ENCODE results near the gene PTGIS. TPM values are rescaled to one million over a fixed set of nuclear protein-coding genes. Genes with fewer than 3 reads are reported as not detected.

The PTGIS gene
- total RNA-seq, 1 donor from 2014 or later = not detected

GRCh38 chr20:49549801-49550551, 18.0 kb downstream of the PTGIS start:
- intact Hi-C loops (cut with micrococcal nuclease) = no loop called here
- H3K4me3 Mint-ChIP-seq = no peak overlapping the region
- no peak for ATAC-seq (ENCODE audit: low read depth)
- ChIA-PET POLR2A (no interaction called here), CTCF (no interaction called here)
- TF ChIP-seq CTCF (IDR thresholded peaks at IDR 0.05) = no peak
- H3K4me1 Mint-ChIP-seq = no peaks in the 10 kb centered on the region
- peaks cover 7% of the 10 kb centered on the region for H3K9me3 Mint-ChIP-seq
- no peaks in the 10 kb centered on the region for H3K36me3 Mint-ChIP-seq (ENCODE audit: low read depth)
- H3K27me3 Mint-ChIP-seq = peaks cover 5% of the 10 kb centered on the region
- no peak overlapping the region for H3K27ac Mint-ChIP-seq
- DNase-seq = no peak

DNA sequence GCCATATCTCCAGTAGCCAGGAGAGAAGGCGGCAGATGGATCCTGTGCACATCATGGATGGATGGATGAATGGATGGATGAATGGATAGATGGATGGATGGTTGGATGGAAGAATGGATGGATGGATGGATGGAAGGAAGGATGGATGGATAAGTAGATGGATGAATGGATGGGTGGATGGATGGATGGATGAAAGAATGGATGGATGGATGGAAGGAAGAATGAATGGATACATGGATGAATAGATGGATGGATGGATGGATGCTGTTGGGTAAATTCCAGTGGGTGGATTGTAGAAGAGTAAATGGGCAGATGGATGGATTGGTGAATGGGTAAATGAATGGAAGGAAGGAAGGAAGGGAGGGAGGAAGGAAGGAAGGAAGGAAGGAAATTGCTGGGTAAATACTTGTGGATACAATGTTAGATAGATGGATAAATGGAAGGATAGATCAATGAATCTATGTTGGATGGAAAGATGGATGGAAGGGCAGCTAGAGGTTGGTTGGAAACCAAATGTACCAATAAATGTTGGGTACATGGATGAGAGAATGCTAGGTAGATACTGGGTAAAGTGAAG, 19.5 kb downstream of the PTGIS start:
- ChIA-PET POLR2A (no interaction called here), CTCF (no interaction called here)
- Mint-ChIP-seq H3K36me3 (ENCODE audit: low read depth) (no peaks in the 10 kb centered on the region), H3K27ac (no peak overlapping the region), H3K4me3 (no peak overlapping the region), H3K27me3 (peaks cover 5% of the 10 kb centered on the region), H3K4me1 (no peaks in the 10 kb centered on the region), H3K9me3 (peaks cover 7% of the 10 kb centered on the region)
- no peak for TF ChIP-seq CTCF (IDR thresholded peaks at IDR 0.05)
- no peak for DNase-seq
- no peak for ATAC-seq (ENCODE audit: low read depth)
- intact Hi-C loops (cut with micrococcal nuclease) = no loop called here

DNA sequence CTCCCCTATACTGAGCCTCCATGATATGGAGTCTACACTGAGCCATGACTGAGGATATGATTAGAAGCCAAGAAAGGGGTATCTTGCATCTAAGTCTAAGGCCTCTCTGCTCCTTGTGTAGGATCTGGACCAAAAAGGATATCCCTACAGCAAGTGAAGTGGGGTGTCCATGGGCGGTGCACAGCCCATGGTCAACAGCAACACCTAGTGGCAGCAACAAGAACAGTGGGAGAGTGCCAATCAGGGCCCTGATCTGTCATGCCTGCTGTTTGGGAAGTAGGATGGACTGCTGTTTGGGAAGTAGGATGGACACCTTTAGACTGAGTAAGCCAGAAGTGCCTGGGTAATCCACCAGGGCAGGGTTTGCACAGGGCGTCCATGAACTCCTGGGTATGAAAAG, 22.4 kb downstream of the PTGIS start:
- no peaks in the 10 kb centered on the region for H3K4me1 Mint-ChIP-seq
- H3K27ac Mint-ChIP-seq = no peak overlapping the region
- H3K9me3 Mint-ChIP-seq = peaks cover 7% of the 10 kb centered on the region
- POLR2A ChIA-PET = no interaction called here
- TF ChIP-seq CTCF (IDR thresholded peaks at IDR 0.05) = no peak
- peaks cover 5% of the 10 kb centered on the region for H3K27me3 Mint-ChIP-seq
- DNase-seq (no peak), ATAC-seq (ENCODE audit: low read depth) (no peak)
- H3K36me3 Mint-ChIP-seq (ENCODE audit: low read depth) = no peaks in the 10 kb centered on the region
- intact Hi-C loops (cut with micrococcal nuclease) = no loop called here
- no peak overlapping the region for H3K4me3 Mint-ChIP-seq
- CTCF ChIA-PET = no interaction called here

DNA sequence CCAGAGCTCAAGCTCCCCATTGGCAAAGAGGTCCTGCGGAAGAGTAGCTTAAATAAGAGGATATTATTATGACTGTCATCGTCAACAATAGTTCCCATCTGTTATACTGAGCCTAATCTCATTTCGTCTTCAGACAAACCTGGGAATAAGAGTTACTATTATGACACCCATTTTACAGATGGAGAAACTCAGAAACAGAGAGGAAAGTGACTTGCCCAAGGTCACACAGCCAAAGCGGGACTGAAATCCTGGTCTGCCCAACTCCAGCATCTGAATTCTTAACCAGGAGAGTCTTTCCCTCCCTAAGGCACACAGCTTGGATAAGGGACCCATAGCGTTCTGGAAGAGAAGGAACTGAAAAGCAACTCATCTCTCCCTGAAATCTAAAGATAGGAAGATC, 23.4 kb downstream of the PTGIS start:
- ATAC-seq (ENCODE audit: low read depth) (no peak), DNase-seq (no peak)
- intact Hi-C loops (cut with micrococcal nuclease) = no loop called here
- POLR2A ChIA-PET = no interaction called here
- CTCF ChIA-PET = interaction anchor here (1.1 kb wide), 1 partner anchor 302 kb away, joined by 3 read pairs; no protein-coding TSS in a partner anchor
- Mint-ChIP-seq H3K4me1 (no peaks in the 10 kb centered on the region), H3K27ac (no peak overlapping the region), H3K4me3 (no peak overlapping the region), H3K36me3 (ENCODE audit: low read depth) (no peaks in the 10 kb centered on the region), H3K9me3 (peaks cover 7% of the 10 kb centered on the region), H3K27me3 (peaks cover 7% of the 10 kb centered on the region)
- no peak for TF ChIP-seq CTCF (IDR thresholded peaks at IDR 0.05)

GRCh38 chr20:49543858-49544437, 24.0 kb downstream of the PTGIS start:
- no peak for DNase-seq
- intact Hi-C loops (cut with micrococcal nuclease) = no loop called here
- Mint-ChIP-seq H3K9me3 (peaks cover 7% of the 10 kb centered on the region), H3K4me3 (no peak overlapping the region), H3K4me1 (no peaks in the 10 kb centered on the region), H3K36me3 (ENCODE audit: low read depth) (no peaks in the 10 kb centered on the region), H3K27ac (no peak overlapping the region), H3K27me3 (peaks cover 8% of the 10 kb centered on the region)
- no peak for TF ChIP-seq CTCF (IDR thresholded peaks at IDR 0.05)
- ChIA-PET CTCF (interaction anchor here (1.1 kb wide), 2 partner anchors 302 to 344 kb away, joined by 3 read pairs; no protein-coding TSS in a partner anchor), POLR2A (no interaction called here)
- no peak for ATAC-seq (ENCODE audit: low read depth)
